Muscle layer of duodenum (tissue), 2 donors: ENCODE data around the gene NTSR2.
A peak's percentile ranks its signal among the peaks of the same experiment; 100 is the strongest.

Experiments
- H3K27ac ChIP-seq: one replicate; pipeline ENCODE4 v1.7.0; 2013; ENCODE audit warnings: mild to moderate bottlenecking, low read length
- H3K27me3 ChIP-seq: one replicate; pipeline ENCODE4 v1.7.0; 2013; ENCODE audit warnings: low read depth, mild to moderate bottlenecking, control low read depth, low read length
- H3K36me3 ChIP-seq, 2 donors: one replicate each; pipeline ENCODE4 v1.7.0; 2013; ENCODE audit warnings: low read length in 2 of 2, control low read depth in 1 of 2, mild to moderate bottlenecking in 1 of 2; ENCODE audit not compliant: insufficient read depth in 2 of 2, control insufficient read depth in 1 of 2
- H3K4me1 ChIP-seq, 2 donors: one replicate each; pipeline ENCODE4 v1.7.0; 2013; ENCODE audit warnings: low read length in 2 of 2, mild to moderate bottlenecking in 2 of 2, control low read depth in 1 of 2, moderate library complexity in 1 of 2; ENCODE audit not compliant: insufficient read depth in 2 of 2, control insufficient read depth in 1 of 2
- H3K4me3 ChIP-seq, 2 donors: one replicate each; pipeline ENCODE4 v1.7.0; 2013; ENCODE audit warnings: low read length in 2 of 2, low read depth in 1 of 2, mild to moderate bottlenecking in 1 of 2
- H3K9me3 ChIP-seq, 2 donors: one replicate each; pipeline ENCODE4 v1.7.0; 2013; ENCODE audit warnings: low read length in 2 of 2, control low read depth in 1 of 2, mild to moderate bottlenecking in 1 of 2; ENCODE audit not compliant: control insufficient read depth in 1 of 2
- donor health status: healthy.

The NTSR2 gene

GRCh38 chr2:11710632-11711353 is 40.8 kb upstream of the NTSR2 start:
- H3K4me3 ChIP-seq = no peak overlapping the region
- H3K27ac ChIP-seq = peak overlapping the region; percentile 46
- H3K4me1 ChIP-seq = peaks cover 0 to 7% of the 10 kb centered on the region in 2 donors
- H3K27me3 ChIP-seq = no peaks in the 10 kb centered on the region
- H3K9me3 ChIP-seq = no peaks in the 10 kb centered on the region
- H3K36me3 ChIP-seq = no peaks in the 10 kb centered on the region

GRCh38 chr2:11710210-11710609 is 40.2 kb upstream of the NTSR2 start:
- peak overlapping the region; percentile 46 for H3K27ac ChIP-seq
- no peak overlapping the region for H3K4me3 ChIP-seq
- no peaks in the 10 kb centered on the region for H3K27me3 ChIP-seq
- H3K4me1 ChIP-seq = peaks cover 0 to 7% of the 10 kb centered on the region in 2 donors
- no peaks in the 10 kb centered on the region for H3K9me3 ChIP-seq
- H3K36me3 ChIP-seq = no peaks in the 10 kb centered on the region

DNA sequence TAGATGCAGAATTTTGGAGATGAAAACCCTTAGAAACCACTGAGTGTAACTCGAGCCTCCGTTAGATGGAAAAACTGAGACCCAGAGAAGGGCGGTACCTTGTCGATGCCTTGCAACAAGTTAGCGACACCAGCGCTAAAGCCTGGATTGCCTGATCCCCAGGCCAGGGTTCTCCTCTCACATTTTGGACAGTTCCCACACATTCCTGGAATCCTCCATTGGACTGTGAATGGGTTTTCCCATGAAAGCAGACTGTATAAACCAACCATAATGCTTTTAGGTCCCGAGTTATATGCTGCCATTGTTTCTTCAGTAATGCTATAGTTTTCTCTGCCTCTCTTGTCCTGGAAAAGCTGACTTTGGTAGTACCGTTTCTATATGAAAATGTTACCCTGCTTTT is 39.3 kb upstream of the NTSR2 start:
- no peak overlapping the region for H3K4me3 ChIP-seq
- H3K9me3 ChIP-seq = no peaks in the 10 kb centered on the region
- no peaks in the 10 kb centered on the region for H3K27me3 ChIP-seq
- no peak overlapping the region for H3K27ac ChIP-seq
- H3K36me3 ChIP-seq = no peaks in the 10 kb centered on the region
- H3K4me1 ChIP-seq = peaks cover 0 to 7% of the 10 kb centered on the region in 2 donors

GRCh38 chr2:11708106-11708505 is 38.1 kb upstream of the NTSR2 start:
- Histone ChIP-seq H3K27ac (no peak overlapping the region), H3K9me3 (no peaks in the 10 kb centered on the region)

DNA sequence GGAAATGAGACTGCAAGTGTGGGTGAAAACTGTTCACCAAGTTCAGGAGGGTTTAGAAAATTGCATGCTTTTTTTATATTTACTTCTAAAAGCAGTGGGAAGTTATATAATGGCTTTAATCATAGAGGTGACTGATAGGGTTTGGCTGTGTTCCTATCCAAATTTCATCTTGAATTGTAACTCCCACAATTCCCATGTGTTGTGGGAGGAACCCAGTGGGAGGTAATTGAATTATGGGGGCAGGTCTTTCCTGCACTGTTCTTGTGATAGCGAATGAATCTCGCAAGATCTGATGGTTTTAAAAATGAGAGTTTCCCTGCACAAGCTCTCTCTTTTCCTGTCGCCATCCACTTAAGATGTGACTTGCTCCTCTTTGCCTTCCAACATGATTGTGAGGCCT is 35.7 kb upstream of the NTSR2 start:
- Histone ChIP-seq H3K4me3 (no peak overlapping the region), H3K27me3 (no peaks in the 10 kb centered on the region), H3K27ac (no peak overlapping the region), H3K36me3 (no peaks in the 10 kb centered on the region), H3K9me3 (no peaks in the 10 kb centered on the region), H3K4me1 (peaks cover 0 to under 1% of the 10 kb centered on the region in 2 donors)

More at GRCh38 chr2:11708106-11708505, 38.1 kb upstream of the NTSR2 start:
- Histone ChIP-seq H3K4me3 (no peak overlapping the region), H3K4me1 (peaks cover 0 to 7% of the 10 kb centered on the region in 2 donors), H3K27me3 (no peaks in the 10 kb centered on the region), H3K36me3 (no peaks in the 10 kb centered on the region)

- Histone ChIP-seq H3K27ac (no peak overlapping the region), H3K4me1 (no peaks in the 10 kb centered on the region), H3K36me3 (no peaks in the 10 kb centered on the region), H3K4me3 (no peak overlapping the region), H3K27me3 (no peaks in the 10 kb centered on the region), H3K9me3 (no peaks in the 10 kb centered on the region)
Measured at GRCh38 chr2:11705063-11705462, 35.1 kb upstream of the NTSR2 start.

DNA sequence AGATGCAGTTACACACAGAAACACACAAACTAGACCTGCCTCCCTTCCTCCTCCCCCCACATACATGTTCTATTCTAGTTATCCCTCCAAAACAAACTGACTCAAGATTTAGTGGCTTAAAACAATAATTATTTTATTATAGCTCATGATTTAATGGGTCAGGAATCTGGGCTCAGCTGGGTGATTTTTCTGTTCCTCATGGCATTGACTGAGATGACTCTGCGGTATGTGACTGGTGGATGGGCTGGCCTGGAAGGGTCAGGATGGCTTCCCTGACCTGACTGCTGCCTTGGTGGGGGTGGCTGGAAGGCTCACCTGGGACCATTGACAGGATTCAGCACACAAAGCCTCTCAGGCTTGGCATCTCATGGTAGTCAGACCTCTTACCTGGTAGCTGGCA is 33.7 kb upstream of the NTSR2 start:
- no peak overlapping the region for H3K27ac ChIP-seq
- H3K36me3 ChIP-seq = no peaks in the 10 kb centered on the region
- no peak overlapping the region for H3K4me3 ChIP-seq
- no peaks in the 10 kb centered on the region for H3K9me3 ChIP-seq
- H3K27me3 ChIP-seq = no peaks in the 10 kb centered on the region
- no peaks in the 10 kb centered on the region for H3K4me1 ChIP-seq

DNA sequence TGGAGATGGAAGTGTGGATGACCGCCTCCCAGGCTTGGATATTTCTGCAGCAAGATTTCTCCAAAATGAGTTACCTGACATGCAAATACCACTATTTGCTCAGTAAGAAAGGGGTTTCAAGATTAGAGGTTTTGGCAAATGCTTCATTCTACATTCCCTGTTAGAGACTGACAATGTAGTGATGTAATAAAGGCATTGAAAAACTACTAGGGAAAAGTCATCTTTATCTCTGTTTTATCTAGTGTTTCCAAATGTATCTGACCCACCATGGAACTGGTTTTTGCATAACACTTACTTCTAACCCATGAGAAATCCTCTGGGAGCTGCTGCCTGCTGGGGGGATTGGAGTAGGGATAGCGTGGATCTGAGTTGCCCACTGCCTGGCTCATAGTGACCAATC is 33.0 kb upstream of the NTSR2 start:
- Histone ChIP-seq H3K27ac (no peak overlapping the region), H3K27me3 (no peaks in the 10 kb centered on the region), H3K36me3 (no peaks in the 10 kb centered on the region), H3K4me3 (no peak overlapping the region), H3K4me1 (no peaks in the 10 kb centered on the region), H3K9me3 (no peaks in the 10 kb centered on the region)

- no peaks in the 10 kb centered on the region for H3K9me3 ChIP-seq
- no peaks in the 10 kb centered on the region for H3K36me3 ChIP-seq
- no peaks in the 10 kb centered on the region for H3K27me3 ChIP-seq
- H3K27ac ChIP-seq = no peak overlapping the region
- H3K4me3 ChIP-seq = no peak overlapping the region
- peaks cover 0 to 5% of the 10 kb centered on the region in 2 donors for H3K4me1 ChIP-seq
Measured at GRCh38 chr2:11701751-11702301, 31.8 kb upstream of the NTSR2 start.

DNA sequence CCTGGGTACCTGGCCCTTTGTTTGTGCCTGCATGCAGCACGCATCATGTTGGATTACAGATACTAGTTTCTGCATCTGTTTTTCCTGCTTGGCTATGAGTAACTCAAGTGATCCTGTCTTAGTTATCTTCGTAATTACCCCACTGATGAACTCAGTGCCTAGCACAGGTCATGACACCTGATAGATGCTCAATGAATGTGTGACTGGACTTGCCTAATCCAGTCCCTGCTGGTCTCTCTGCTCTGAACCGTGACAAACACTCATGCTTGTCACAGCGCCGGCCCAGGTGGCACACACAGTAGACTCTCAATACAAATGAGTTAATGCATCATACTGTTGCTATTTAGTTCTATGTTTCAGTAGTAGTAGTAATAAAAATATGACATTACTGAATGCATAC is 31.2 kb upstream of the NTSR2 start:
- H3K27me3 ChIP-seq = no peaks in the 10 kb centered on the region
- peaks cover 0 to 8% of the 10 kb centered on the region in 2 donors for H3K4me1 ChIP-seq
- H3K9me3 ChIP-seq = no peaks in the 10 kb centered on the region
- H3K4me3 ChIP-seq = no peak overlapping the region
- no peak overlapping the region for H3K27ac ChIP-seq
- no peaks in the 10 kb centered on the region for H3K36me3 ChIP-seq

DNA sequence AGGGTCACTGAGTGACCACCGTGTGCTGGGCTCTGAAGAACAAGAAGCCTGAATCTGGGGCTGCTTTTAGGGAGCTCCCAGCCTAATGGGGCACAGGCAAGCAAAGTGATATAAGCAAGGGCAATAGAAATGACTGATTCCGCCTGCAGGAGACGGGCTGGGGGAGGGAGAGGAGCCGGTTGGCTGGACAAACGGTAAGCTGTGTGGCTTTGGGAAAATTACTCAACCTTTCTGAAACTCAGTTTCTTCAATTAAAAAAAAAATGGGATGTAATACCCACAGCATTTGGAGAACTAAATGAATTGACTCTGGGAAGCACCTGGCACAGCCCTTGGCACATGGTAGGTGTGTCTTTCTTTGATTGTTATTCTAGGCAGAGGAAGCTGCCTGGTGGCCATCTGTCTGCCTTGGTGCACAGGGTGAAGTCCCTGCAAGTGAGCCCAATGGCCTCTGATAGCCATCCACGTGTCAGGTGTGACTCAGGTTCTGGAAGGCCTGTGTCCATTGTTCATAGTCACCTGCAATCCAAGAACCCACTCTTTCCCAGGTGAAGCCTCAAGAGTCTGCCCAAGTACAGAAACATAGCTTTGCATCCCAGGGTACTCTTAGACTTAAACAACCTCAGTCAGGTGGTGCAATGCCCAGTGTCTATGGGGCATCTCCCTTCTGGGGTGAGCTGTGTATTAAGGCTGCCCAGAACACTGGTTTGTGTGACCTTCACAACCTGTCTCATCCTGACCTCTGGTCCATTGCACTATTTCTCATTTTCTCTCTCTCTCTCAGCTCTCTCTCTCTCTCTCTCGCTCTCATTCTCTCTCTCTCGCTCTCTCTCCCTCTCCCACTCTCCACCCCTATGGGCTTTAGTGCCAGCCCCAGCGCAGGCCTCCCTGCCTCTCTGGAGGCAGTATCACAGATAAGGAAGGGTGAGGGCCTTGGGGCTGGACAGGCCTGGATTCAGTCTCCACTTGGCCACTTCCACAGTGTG is 30.0 kb upstream of the NTSR2 start:
- Histone ChIP-seq H3K4me3 (no peak overlapping the region), H3K36me3 (no peaks in the 10 kb centered on the region), H3K27ac (no peak overlapping the region), H3K4me1 (peaks cover 0 to 8% of the 10 kb centered on the region in 2 donors), H3K9me3 (no peaks in the 10 kb centered on the region), H3K27me3 (no peaks in the 10 kb centered on the region)
